8988T (cell line): ENCODE data around the gene ARPIN.
"Not testable (repeated sequence)": the region's sequence is repeated elsewhere in the genome, so short reads cannot be mapped to it uniquely, and the experiment has no call there.

ENCODE experiments used
- DNase-seq: peaks from one replicate; pipeline ENCODE4 v3.0.0; 2011

ARPIN gene

DNA sequence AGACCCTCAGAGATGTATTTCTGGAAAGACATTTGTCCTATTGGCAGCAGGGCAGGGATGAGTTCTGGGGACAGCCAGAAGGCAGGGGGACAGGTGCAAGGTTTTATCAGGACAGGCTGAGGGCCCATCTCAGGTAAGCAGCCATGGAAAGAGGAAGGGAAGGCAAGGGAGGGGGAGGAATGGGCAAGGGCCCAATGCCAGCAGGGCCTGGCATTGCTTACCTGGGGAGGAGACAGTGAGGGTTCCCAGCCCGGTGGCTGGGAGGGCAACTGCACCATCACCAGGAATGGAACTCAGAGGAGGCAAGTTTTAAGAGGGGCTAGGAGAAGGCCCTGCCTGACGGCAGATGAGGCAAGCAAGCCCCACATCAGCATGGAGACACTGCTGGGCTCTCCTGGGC, 3.1 kb downstream of the ARPIN start:
- no peak for DNase-seq

DNA sequence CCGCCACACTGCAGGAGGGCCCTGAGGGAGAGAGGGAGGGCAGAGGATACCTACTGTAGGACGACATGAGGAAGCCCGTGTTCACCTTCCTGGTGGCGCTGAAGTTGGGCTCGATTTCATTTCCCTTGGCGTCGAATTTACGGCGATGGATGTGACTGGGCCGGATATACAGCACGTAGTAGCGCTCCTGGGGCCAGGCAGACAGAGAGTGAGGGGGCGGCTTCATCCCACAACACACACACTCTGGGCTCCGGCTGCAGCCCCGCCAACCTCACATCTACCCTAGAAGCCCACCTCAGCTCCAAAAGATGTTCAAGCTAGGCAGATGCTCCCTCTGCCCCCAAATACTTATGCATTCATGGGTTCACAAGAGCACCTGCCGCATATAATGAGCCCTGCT, 4.5 kb downstream of the ARPIN start:
- DNase-seq = no peak

DNA sequence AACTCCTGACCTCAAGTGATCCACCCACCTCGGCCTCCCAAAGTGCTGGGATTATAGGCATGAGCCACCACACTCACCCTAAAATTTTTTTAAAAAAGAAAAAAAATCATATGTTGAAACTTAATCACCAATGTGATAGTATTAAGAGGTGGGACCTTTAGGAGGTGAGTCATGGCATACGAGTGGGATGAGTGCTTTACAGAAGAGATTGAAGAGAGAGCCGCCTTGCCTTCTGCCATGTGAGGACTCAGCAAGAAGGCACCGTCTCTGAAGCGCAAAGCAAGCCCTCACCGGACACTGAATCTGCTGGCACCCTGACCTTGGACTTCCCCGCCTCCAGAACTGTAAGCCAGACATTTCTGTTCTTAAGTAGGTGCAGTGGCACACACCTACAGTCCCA, 5.5 kb downstream of the ARPIN start:
- no peak for DNase-seq

DNA sequence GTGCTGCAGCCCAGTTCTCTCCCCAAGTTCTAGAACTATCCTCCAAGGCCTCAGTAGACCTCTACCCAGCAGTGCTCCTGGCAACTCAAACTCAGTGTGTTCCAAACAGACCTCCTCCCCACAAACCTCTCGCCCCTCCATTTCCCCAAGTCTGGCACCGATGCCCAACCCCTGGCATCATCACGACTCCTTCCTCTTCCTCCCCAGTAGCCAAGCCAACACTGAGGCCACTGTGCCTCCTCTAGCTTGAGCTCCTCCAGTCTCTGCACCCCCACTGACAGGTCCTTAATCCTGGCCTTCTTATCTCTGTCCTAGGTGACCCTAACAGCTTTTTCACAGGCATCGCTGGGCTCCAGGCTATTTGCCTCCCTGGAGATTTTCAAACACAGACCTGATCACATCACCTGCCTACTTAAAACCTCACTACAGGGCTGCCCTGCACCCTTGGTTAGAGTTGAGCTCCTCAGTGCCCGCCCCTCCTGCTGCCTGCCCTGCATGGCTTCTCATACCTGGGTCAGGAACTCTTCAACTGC, 6.8 kb downstream of the ARPIN start:
- no peak for DNase-seq

DNA sequence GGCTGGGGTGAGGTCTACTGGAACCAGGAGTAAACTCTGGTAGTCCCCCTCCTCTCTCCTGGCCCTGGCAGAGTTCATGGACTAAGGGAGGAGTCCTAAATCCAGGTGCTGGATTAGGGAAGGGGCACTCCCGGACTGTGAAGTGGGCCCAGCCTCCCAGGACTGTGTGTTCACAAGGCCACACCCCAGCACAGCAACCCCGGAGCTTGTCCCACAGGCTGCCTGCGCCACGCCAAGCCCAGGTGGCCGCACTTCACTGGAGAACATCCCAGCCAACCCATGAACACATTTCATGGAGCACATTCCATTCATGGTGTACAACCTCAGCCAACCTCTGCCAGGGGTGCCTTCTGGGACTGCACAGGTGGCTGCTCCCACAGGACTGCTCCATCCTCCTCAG, 8.2 kb downstream of the ARPIN start:
- DNase-seq = no peak

DNA sequence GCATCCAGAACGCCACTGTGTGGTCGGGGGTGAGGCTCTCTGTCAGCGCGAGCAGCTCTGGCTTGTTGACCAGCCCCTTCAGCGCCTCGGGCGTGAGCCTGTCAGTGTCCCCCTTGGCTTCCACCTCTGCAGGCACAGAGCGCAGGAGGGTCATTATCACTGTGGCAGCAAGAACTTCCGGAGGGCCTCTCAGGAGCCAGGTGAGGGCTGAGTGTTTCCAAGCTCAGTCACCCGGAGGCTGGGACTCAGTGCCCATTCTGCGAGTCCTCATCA, 9.0 kb downstream of the ARPIN start:
- DNase-seq = no peak

DNA sequence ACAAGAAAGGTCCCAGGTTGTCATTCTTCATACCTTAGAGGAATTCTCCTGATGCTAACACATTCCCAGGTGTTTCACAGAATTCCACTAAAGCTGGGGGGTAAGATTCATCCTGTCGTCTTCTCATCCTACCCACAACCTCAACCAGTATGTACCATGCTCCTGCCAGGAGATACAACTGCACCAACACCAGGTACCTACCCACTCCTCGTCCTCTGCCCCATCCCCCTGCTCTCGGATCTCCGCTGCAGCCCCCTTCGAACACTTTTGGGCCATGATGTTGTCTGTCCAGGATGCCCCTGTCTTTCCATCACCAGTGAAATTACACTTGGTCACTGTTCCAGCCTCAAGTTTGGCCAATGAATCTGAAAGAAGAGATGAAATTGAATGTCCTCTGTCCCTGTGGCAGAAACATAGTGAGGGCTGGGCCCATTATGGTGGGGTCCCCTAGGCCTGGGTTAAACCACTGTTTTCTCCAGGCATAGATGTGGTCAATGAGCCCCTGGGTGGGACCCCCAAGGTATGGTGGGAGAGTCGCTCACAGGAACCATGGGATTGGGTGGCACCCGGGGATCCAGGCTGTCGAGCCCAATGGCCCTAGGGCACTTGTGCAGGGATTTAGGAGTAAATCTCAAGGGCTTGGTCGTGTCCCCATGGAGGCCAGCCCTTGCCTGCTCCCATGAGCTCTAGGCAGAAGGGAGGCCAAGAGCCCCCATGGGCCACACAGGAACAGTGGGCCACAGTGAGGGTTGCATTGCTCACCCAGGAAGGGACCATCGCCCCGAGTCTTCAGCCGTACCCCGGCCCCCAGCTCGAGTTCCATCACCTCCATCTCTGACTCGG, 9.5 kb downstream of the ARPIN start:
- no peak for DNase-seq

DNA sequence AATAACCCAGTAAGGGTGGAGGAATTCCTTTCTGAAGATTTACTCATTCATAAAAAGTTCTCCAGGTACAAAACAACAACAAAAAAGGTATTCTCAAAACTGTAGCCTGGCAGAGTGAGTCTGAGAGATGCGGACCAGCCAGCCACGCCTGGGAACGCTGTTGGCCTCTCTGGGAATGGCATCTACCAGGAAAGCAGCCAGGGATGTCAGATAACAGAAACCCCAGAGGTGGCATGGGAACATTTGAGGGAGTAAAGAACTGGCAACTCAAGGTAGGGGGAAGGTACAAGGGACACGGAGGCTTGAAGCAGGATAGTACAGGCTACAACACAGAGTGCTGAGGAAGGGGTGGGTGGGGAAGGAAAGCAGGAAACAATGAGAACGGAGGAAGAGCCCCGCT, 11.9 kb downstream of the ARPIN start:
- no peak for DNase-seq

DNA sequence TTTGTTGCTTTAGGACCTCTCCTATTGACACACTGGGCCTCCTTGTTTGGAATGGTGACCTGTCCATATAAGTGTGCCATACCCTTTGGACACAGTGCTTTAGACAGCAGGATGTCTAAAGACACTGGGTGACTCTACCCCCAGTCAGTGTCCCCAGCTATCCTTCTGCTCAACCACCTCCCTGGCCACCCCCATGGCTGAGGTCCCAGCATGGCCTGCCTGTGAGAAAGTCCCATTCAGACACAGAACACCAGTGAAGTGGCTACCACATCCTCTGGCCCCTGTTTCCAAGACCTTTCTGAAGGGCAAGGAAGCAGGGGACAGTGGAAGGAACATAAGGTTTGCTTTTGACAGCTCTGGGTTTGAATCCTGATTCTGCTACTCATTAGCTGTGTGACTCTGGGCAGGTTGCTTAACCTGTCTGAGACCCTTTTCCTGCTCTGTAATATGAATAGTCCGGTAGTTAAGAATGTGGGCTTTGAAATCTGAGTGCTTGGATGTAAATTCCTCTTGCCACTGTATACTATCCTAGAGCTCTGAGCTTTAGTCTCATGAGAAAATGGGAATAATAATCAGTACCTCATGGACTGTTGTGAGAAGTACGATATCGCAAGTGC, 12.7 kb downstream of the ARPIN start:
- DNase-seq = no peak

DNA sequence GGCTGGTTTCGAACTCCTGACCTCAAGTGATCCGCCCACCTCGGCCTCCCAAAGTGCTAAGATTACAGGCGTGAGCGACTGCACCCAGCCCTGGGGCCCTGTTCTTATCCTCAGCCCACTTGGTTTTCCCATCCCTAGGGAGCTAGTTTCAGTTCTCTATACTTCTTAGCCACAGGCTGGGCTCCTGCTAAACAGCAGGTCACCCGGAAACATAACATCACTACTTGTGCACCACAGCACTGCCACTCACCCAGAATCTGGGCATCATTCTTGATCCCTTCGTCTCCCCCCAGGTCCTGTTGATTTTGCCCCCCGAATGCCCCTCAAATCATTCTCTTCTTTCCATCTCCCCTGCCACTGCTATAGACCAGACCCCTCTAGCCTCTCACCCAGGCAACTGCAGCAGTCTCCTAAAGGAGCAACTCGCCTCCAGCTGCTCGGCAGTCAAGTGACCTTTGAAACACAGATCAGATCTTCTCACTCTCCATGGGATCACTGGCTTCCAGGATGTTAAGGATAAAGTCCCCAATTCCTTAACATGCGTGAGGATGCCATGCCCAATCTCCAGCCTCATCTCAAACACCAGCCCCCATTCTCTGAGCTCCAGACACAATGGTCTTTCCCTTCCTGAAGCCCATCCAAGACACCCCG, 13.3 kb downstream of the ARPIN start:
- DNase-seq = no peak

DNA sequence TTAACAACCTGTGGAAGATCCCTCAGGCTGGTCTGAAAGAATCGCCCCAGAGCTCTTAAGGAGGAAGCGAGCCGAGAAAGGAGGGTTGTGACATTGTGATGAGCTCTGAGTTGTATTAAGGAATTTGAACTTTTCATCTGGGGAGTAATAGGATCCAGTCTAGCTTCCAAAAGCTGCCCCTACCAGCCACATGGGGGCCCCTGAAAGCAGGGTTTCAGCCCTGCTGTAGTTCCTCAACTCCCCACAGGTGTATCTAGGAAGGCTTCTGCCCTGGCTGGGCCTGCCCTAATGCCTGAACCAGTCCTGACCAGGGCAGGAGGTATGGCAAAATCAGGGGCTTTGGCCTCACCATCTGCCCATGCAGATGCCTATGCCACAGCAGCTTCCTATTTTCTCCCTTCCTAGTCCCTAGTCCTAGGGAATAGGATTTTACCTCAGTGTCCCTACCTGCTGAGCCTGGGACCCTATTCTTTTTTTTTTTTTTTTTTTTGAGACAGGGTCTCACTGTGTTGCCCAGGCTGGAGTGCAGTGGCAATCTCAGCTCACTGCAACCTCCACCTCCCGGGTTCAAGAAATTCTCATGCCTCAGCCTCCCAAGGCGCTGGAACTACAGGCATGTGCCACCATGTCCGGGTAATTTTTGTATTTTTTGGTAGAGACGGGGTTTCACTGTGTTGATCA, 14.0 kb downstream of the ARPIN start:
- peak; percentile 66 for DNase-seq

DNA sequence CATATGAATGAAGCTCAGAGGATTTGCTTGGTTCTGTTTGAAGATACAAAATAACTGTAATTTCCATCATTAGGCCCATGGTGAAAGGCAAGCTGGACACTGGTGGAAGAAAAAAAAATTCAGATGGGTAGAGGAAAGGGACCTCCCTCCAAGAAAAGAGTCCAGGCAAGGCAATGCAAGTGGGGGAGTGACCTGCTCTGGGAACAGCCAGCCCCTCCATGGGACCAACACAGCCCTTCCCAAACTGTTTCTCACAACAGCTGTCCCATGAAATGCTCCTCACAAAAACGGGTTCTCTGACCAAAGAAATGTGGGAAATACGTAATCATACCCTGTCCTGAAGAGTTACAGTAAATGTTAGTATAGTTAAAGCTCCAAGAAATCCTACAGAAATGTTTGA, 14.6 kb downstream of the ARPIN start:
- DNase-seq = no peak

DNA sequence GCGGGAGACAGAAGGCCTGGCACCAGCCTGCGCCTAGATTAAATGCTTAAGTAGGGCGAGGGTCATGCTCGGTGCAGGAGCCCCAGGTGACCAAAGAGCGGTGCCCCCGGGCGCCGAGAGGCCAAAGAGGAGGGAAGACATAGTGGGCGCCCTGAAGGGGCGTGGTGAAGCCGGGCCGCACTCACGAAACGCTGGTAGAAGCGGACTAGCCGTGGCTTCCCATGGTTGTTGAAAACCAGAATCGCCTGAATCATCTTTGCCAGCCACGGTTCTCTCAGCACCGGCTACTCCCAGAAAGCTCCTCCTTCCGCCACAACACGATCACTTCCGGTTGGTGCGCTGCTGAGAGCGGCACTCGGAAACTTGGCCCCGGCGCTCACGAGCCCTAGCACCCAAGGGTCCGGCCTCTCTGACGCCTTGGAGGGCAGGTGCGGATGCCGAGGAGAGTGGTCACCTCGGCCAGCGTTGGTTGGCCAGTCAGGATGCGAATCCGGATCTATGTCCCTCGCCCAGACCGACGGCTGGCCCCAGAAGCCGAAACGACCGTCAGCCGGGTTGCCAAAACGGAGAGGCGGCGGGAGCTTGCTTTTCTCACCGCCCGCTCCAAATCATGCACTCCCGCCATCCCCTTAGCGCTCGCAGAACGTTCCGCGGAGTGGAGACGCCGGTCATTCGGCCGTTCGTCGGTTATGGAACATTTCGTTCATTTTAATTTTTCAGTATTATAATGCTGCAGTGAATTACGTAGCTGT, 18.9 kb downstream of the ARPIN start, which contains the start of gene AP3S2:
Gene AP3S2 (minus strand): TSS at position 299 of the 752 bp plus-strand sequence. CDS start 45 bp downstream, at position 254.
- peak; percentile 39 for DNase-seq

DNA sequence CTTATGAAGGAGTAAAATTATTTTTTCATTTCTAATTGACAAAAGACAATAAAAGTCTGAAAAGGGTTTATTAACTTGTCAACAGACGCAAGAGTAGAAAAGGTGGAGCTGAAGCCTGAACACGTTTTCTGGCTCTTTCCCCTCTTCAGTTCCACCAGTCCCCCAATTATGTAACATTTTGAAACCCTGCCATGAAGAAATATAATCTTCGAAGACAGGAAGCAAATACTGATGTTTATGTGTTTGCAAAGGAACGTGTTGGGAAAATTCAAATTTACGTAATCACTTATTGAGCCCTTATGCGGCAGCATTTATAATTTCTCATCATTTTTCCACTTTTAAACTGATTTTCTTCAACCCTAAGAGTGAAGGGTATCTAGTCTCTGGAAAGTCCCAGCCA, 19.7 kb downstream of the ARPIN start:
- no peak for DNase-seq

DNA sequence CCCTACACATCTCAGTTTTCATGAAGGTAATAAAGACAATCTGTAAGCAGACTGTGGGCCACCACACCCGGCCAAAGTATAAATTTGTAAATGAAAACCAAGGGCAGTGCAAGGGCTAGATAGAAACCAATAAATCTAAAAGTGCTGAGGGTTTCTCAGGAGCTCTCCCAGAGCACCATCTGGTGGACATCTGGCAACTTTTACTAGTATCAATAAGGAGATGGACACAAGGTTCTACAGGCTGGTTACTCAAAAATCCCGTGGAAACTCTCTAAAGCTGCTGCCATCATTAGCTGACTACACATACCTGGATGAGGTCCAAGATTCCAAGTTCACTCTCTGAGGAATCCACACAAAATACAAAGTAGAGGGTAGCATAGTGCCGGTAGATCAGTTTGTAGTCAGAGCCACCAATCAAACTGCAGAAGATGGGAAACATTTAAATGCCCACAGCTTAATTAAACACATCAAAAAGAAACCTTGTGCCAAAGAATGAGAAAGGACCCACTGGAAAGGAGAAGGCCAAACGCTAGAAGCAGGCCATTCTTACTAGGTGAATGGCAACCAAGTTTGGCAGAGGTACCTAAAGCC, 24.4 kb downstream of the ARPIN start:
- DNase-seq = no peak

DNA sequence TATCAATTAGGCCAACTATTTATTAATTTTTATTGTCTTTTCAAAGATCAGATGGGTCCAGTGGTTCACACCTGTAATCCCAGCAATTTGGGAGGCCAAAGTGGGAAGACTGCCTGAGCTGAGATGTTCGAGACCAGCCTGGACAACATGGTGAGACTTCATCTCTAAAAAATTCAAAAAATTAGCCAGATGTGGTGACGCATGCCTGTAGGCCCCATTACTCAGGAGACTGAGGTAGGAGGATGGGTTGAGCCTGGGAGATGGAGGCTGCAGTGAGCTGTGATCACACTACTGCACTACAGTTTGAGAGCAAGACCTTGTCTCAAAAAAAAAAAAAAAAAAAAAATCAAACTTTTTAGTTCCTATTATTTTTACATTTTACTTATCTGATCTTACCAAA, 27.1 kb downstream of the ARPIN start:
- DNase-seq = no peak

DNA sequence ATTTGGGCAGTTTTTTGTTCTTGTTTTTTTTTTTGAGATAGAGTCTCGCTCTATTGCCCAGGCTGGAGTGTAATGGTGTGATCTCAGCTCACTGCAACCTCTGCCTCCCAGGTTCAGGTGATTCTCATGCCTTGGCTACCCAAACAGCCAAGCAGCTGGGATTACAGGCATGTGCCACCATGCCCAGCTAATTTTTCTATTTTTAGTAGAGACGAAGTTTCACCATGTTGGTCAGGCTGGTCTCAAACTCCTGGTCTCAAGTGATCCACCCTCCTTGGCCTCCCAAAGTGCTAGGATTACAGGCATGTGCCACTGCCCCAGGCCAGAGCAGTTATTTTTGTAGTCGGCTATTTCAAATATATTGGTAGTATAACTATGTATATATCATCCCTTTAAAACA, 27.6 kb downstream of the ARPIN start:
- not testable (repeated sequence) for DNase-seq

DNA sequence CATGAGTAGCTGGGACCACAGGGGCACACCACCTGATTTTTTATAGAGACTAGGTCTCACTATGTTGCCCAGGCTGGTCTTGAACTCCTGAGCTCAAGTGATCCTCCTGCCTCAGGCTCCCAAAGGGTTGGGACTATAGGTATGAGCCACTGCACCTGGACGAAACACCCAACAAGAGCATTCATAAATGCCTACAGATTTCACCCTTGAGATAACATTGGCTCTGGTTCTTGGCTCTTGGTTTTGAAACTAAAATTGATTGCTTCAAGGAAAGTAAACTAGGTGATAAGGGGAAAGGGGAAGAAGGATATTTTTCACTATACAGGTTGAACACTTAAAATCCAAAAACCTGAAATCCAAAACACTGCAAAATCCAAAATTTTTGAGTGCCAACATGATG, 29.2 kb downstream of the ARPIN start:
- no peak for DNase-seq

DNA sequence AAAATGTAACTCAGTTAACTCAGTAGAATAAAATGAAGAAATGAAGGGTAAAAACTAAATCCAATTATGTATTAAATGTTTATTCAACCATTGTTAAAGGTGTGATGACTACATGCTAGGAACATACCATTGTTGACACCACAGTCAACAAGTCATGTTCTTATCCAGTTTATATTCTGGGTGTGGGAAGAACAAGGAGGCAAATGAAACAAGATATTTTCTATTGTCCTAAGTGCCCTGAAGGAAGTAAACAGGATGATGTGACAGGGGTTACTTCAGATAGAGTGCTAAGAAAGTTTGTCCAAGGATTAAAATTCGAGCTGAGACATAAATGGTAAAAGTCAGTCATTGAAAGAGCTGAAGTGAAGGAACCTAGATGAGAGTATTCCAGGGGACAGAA, 32.0 kb downstream of the ARPIN start:
- no peak for DNase-seq

DNA sequence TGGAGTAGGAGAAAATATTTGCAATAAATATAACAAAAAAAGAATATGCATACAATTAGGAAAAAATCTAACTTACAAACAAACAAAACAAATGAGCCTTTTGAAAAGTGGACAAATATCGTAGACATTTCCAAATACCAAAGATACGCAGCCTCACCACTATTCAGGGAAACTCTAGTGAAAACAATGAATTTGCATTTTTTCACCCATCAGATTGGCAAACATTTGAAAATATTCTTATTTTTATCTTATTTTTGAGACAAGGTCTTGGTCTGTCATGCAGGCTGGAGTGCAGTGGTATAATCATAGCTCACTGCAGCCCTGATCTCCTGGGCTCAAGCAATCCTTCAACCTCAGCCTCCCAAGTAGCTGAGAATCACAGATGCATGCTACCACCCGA, 34.4 kb downstream of the ARPIN start:
- DNase-seq = no peak

DNA sequence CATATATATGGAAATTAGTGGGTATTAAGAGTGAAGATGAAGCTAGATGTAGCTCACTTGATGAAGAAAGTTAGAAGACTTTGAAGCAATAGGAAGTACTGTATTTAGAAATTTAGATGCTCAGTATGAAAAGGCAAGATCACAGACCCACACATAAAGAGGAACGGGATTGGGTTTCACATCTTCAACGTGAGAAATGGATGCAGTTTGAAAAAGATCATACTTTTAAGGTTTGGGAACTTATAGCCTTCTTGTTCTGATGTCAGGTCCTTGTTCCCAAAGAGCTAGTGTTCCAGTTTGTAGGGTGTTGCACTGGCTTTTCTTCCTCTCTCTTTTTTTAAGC, 35.7 kb downstream of the ARPIN start:
- DNase-seq = no peak

DNA sequence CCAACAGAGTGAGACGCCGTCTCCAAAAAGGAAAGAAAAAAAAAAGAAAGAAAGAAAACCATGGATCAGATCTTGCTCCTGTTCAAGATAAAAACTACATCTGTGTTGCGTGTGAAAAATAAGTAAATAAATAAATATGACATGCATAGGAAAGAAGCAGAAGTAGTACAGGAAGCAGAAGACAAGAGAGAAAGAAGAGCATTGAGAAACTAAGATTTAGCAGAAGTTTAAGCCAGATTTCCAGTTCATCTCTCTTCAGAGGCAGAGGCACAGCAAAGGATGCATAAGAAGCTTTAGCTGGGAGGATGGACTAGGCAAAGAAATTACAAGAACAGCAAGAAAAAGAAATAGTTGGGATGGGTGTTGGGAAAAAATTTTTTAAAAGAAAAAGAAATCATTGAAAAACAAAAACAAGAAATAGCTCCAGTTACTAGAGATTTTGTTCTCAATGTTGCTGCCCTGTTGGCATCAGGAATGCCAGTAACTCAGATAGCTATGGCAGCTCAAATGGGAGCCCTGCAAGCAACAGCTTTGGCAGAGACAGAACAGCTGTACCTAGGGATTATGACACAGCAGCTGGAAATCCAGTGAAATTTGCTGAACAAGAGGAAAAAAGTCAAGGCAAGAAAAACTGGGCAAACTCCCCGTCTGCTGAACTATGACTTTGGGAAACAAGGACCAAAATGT, 36.2 kb downstream of the ARPIN start:
- no peak for DNase-seq
